DOHH2 (cell line): ENCODE data around the gene KDM4C.

ENCODE experiments used
- H3F3A ChIP-seq: fragments of 200-600 bp; sonication (generic), shearing (Covaris generic); 2 replicates; pipeline ENCODE4 v1.6.0; 2016; ENCODE audit warnings: antibody characterized with exemption, mild to moderate bottlenecking; ENCODE audit not compliant: control insufficient read depth, insufficient read depth
- H3K27ac ChIP-seq: fragments of 200-600 bp; sonication (generic); 2 replicates; pipeline ENCODE4 v1.5.1; 2014; ENCODE audit warnings: low read depth, mild to moderate bottlenecking, low read length, moderate library complexity
- H3K27me3 ChIP-seq: fragments of 200-600 bp; sonication (generic); 2 replicates; pipeline ENCODE4 v1.6.1; 2014; ENCODE audit warnings: mild to moderate bottlenecking, low read length, mixed read lengths; ENCODE audit not compliant: control insufficient read depth
- H3K36me3 ChIP-seq: fragments of 200-600 bp; sonication (generic); 2 replicates; pipeline ENCODE4 v1.6.1; 2014; ENCODE audit warnings: mild to moderate bottlenecking, low read length, moderate library complexity, mixed read lengths; ENCODE audit not compliant: control insufficient read depth
- H3K4me1 ChIP-seq: fragments of 200-600 bp; sonication (generic); 2 replicates; pipeline ENCODE4 v1.6.1; 2014; ENCODE audit warnings: mild to moderate bottlenecking, low read length, mixed read lengths; ENCODE audit not compliant: control insufficient read depth
- H3K4me2 ChIP-seq: fragments of 200-600 bp; sonication (generic); 2 replicates; pipeline ENCODE4 v1.6.0; 2014; ENCODE audit warnings: mild to moderate bottlenecking, low read length, moderate library complexity
- H3K4me3 ChIP-seq: fragments of 200-600 bp; sonication (generic); 2 replicates; pipeline ENCODE4 v1.5.1; 2014; ENCODE audit warnings: mild to moderate bottlenecking, low read length, mixed read lengths
- H3K79me2 ChIP-seq: fragments of 200-600 bp; sonication (generic); 2 replicates; pipeline ENCODE4 v1.6.1; 2014; ENCODE audit warnings: mild to moderate bottlenecking, low read length, mixed read lengths; ENCODE audit not compliant: control insufficient read depth
- H3K9me2 ChIP-seq: fragments of 200-600 bp; sonication (generic); replicated peaks from 2 replicates; pipeline ENCODE4 v1.6.1; 2014; ENCODE audit warnings: mild to moderate bottlenecking, low read length, mixed read lengths; ENCODE audit not compliant: control insufficient read depth
- H3K9me3 ChIP-seq: fragments of 200-600 bp; sonication (generic); 2 replicates; pipeline ENCODE4 v1.6.1; 2014; ENCODE audit warnings: antibody characterized with exemption, low read length, mixed read lengths; ENCODE audit not compliant: control insufficient read depth, insufficient read depth
- H4K20me1 ChIP-seq: fragments of 200-600 bp; sonication (generic); 2 replicates; pipeline ENCODE4 v1.6.0; 2014; ENCODE audit warnings: low read depth, mild to moderate bottlenecking, antibody characterized with exemption, low read length, moderate library complexity; ENCODE audit not compliant: control insufficient read depth, insufficient read depth
- CTCF ChIP-seq: fragments of 200-600 bp; sonication (generic); IDR thresholded peaks from one replicate; pipeline ENCODE4 v1.5.1; 2014; ENCODE audit warnings: antibody characterized with exemption, mild to moderate bottlenecking, low read depth, low read length; ENCODE audit not compliant: poor library complexity, severe bottlenecking
- EZH2phosphoT487 ChIP-seq: fragments of 200-600 bp; sonication (generic); IDR thresholded peaks from 2 replicates; pipeline ENCODE4 v1.6.1; 2017; ENCODE audit warnings: borderline replicate concordance, mild to moderate bottlenecking, antibody characterized with exemption, low read length, moderate library complexity, mixed read lengths

KDM4C gene

DNA sequence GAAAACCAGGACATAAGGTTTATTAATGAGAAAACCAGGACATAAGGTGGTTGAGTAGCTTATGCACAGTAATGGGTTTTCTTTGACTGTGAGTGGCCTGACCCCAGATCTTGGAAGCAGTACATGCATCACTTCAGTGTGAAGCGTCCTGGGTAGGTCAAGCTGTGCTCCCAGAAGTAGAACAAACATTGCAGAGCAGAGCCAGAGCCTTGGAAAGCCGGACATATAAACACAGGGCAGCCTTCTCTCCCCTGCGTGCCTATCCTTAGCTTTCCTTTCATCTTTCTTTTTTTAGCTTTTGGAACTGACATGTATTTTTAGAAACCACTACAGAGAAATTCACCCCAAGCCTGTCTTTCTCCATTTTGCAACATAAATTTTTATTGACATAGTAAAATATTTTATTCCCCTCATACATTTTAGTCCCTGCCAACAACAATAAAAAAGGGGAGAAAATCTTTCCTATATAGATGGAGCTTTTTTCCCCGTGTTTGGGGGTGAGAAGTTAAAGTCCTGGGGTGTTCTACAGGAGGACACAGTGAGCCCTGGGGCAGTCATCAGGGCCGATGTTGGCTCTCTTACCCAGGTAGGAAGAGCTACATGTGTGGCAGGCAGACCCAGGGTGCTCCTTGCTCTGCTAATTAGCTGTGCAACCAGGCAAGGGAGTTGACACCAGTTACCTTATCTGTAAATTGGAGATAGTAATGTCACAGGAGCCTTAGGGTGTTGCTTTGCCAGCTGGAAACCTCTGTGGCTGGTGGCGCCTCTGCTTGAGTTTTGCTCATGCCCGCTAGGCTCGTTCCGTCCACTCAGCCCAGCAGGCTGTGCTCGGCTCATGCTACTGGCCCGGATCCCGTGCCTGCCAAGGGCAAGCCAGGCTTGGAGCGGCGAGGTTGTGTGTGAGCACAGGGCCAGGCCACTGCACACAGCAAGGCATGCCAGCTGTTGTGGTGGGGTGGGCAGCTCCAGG is 389.6 kb downstream of the KDM4C start:
- Histone ChIP-seq H3K79me2 (no peaks in the 10 kb centered on the region), H3K4me3 (no peak overlapping the region), H3K27ac (no peak overlapping the region), H3F3A (no peaks in the 10 kb centered on the region), H4K20me1 (no peaks in the 10 kb centered on the region), H3K4me1 (no peaks in the 10 kb centered on the region), H3K9me2 (no peaks in the 10 kb centered on the region), H3K9me3 (peaks cover 3% of the 10 kb centered on the region; the same call in 1 of the 2 replicates), H3K4me2 (no peak overlapping the region), H3K36me3 (peaks cover 2% of the 10 kb centered on the region; the same call in 1 of the 2 replicates), H3K27me3 (no peaks in the 10 kb centered on the region)
- TF ChIP-seq CTCF: no peak
- no peak for TF ChIP-seq EZH2phosphoT487

GRCh38 chr9:7148243-7148765 is 390.5 kb downstream of the KDM4C start:
- Histone ChIP-seq H3K9me2 (no peaks in the 10 kb centered on the region), H4K20me1 (no peaks in the 10 kb centered on the region)

GRCh38 chr9:7149258-7149657 is 391.5 kb downstream of the KDM4C start:
- H3K9me2 ChIP-seq: no peaks in the 10 kb centered on the region

More at GRCh38 chr9:7148243-7148765, 390.5 kb downstream of the KDM4C start:
- Histone ChIP-seq H3K4me3 (no peak overlapping the region), H3K36me3 (peaks cover 2% of the 10 kb centered on the region; the same call in 1 of the 2 replicates), H3K79me2 (no peaks in the 10 kb centered on the region), H3K9me3 (peaks cover 3% of the 10 kb centered on the region; the same call in 1 of the 2 replicates), H3F3A (no peaks in the 10 kb centered on the region), H3K27ac (no peak overlapping the region), H3K27me3 (no peaks in the 10 kb centered on the region), H3K4me2 (no peak overlapping the region), H3K4me1 (no peaks in the 10 kb centered on the region)
- TF ChIP-seq CTCF (no peak), EZH2phosphoT487 (no peak)

More at GRCh38 chr9:7149258-7149657, 391.5 kb downstream of the KDM4C start:
- peaks cover 3% of the 10 kb centered on the region; the same call in 1 of the 2 replicates for H3K9me3 ChIP-seq
- TF ChIP-seq EZH2phosphoT487: no peak
- TF ChIP-seq CTCF: no peak
- H3K36me3 ChIP-seq: peaks cover 2% of the 10 kb centered on the region; the same call in 1 of the 2 replicates
- no peaks in the 10 kb centered on the region for H3F3A ChIP-seq
- H4K20me1 ChIP-seq: no peaks in the 10 kb centered on the region
- H3K27ac ChIP-seq: no peak overlapping the region
- no peaks in the 10 kb centered on the region for H3K79me2 ChIP-seq
- H3K4me2 ChIP-seq: no peak overlapping the region
- no peaks in the 10 kb centered on the region for H3K27me3 ChIP-seq
- H3K4me1 ChIP-seq: no peaks in the 10 kb centered on the region
- H3K4me3 ChIP-seq: no peak overlapping the region
